ENCODE results near the gene CDH2. TPM values are rescaled to one million over a fixed set of nuclear protein-coding genes. Genes with fewer than 3 reads are reported as not detected.

The CDH2 gene
- polyA plus RNA-seq, 1 donor (not counting 4 experiments of a cell fraction or from before 2014, with no cell fraction given) = 0.46 TPM

GRCh38 chr18:27996801-27997272 lies 180.1 kb downstream of the CDH2 start:
- no peak overlapping the region for H3K9ac ChIP-seq (ENCODE audit: control insufficient read depth, extremely low read depth, insufficient read depth, low read length)
- H3K4me3 ChIP-seq (ENCODE audit: control insufficient read depth in 2 of 3, extremely low read depth in 1 of 3, insufficient read depth in 2 of 3, low read depth in 1 of 3, low read length in 3 of 3) = no peak overlapping the region
- FAIRE-seq (no peak), DNase-seq (ENCODE audit: low read depth, low spot score) (no peak)
- H3K36me3 ChIP-seq (ENCODE audit: control insufficient read depth in 2 of 2, extremely low read depth in 1 of 2, insufficient read depth in 2 of 2, low read length in 2 of 2) = no peaks in the 10 kb centered on the region
- no peaks in the 10 kb centered on the region for H3K79me2 ChIP-seq (ENCODE audit: control insufficient read depth, insufficient read depth, low read length)
- no peaks in the 10 kb centered on the region for H3K9me3 ChIP-seq (ENCODE audit: control insufficient read depth, low read depth, low read length)
- H3K27me3 ChIP-seq (ENCODE audit: control insufficient read depth, extremely low read depth, insufficient read depth, low read length) = no peaks in the 10 kb centered on the region
- no peak overlapping the region for H2AFZ ChIP-seq (ENCODE audit: control insufficient read depth, low read length)
- no peak for TF ChIP-seq CTCF (optimal IDR thresholded peaks at IDR 0.05 in 1 of 3, IDR thresholded peaks at IDR 0.05 in 1 of 3, conservative IDR thresholded peaks at IDR 0.05 in 1 of 3; ENCODE audit: extremely low read depth in 1 of 3, insufficient read depth in 2 of 3, low read length in 3 of 3)
- no peak for TF ChIP-seq EZH2 (IDR thresholded peaks at IDR 0.05; ENCODE audit: low read length)
- no peaks in the 10 kb centered on the region for H4K20me1 ChIP-seq (ENCODE audit: control insufficient read depth, extremely low read depth, insufficient read depth, low read length)
- H3K4me2 ChIP-seq (ENCODE audit: control insufficient read depth, extremely low read depth, insufficient read depth, low read depth, low read length) = no peak overlapping the region
- no peak overlapping the region for H3K27ac ChIP-seq (ENCODE audit: control insufficient read depth, insufficient read depth, low read length)
- H3K4me1 ChIP-seq (ENCODE audit: control insufficient read depth, extremely low read depth, insufficient read depth, low read length) = peaks cover 11% of the 10 kb centered on the region
- no peaks in the 10 kb centered on the region for H3K9me1 ChIP-seq (ENCODE audit: control insufficient read depth, extremely low read depth, insufficient read depth, low read length)
- dilution Hi-C loops (cut with MboI; ENCODE audit: extremely low pct_ligation_motif_present, low sequenced_read_pairs) = no loop called here

GRCh38 chr18:27995770-27996502 lies 181.0 kb downstream of the CDH2 start:
- Histone ChIP-seq H3K36me3 (ENCODE audit: control insufficient read depth in 2 of 2, extremely low read depth in 1 of 2, insufficient read depth in 2 of 2, low read length in 2 of 2) (no peaks in the 10 kb centered on the region), H3K4me1 (ENCODE audit: control insufficient read depth, extremely low read depth, insufficient read depth, low read length) (peaks cover 11% of the 10 kb centered on the region), H3K9ac (ENCODE audit: control insufficient read depth, extremely low read depth, insufficient read depth, low read length) (no peak overlapping the region), H3K4me2 (ENCODE audit: control insufficient read depth, extremely low read depth, insufficient read depth, low read depth, low read length) (no peak overlapping the region), H3K4me3 (ENCODE audit: control insufficient read depth in 2 of 3, extremely low read depth in 1 of 3, insufficient read depth in 2 of 3, low read depth in 1 of 3, low read length in 3 of 3) (no peak overlapping the region), H3K9me1 (ENCODE audit: control insufficient read depth, extremely low read depth, insufficient read depth, low read length) (no peaks in the 10 kb centered on the region), H4K20me1 (ENCODE audit: control insufficient read depth, extremely low read depth, insufficient read depth, low read length) (no peaks in the 10 kb centered on the region), H3K9me3 (ENCODE audit: control insufficient read depth, low read depth, low read length) (no peaks in the 10 kb centered on the region), H2AFZ (ENCODE audit: control insufficient read depth, low read length) (no peak overlapping the region), H3K27me3 (ENCODE audit: control insufficient read depth, extremely low read depth, insufficient read depth, low read length) (no peaks in the 10 kb centered on the region), H3K79me2 (ENCODE audit: control insufficient read depth, insufficient read depth, low read length) (no peaks in the 10 kb centered on the region), H3K27ac (ENCODE audit: control insufficient read depth, insufficient read depth, low read length) (no peak overlapping the region)
- no peak for DNase-seq (ENCODE audit: low read depth, low spot score)
- TF ChIP-seq EZH2 (IDR thresholded peaks at IDR 0.05; ENCODE audit: low read length) = no peak
- TF ChIP-seq CTCF (optimal IDR thresholded peaks at IDR 0.05 in 1 of 3, IDR thresholded peaks at IDR 0.05 in 1 of 3, conservative IDR thresholded peaks at IDR 0.05 in 1 of 3; ENCODE audit: extremely low read depth in 1 of 3, insufficient read depth in 2 of 3, low read length in 3 of 3) = no peak
- peak; percentile 41 for FAIRE-seq
- dilution Hi-C loops (cut with MboI; ENCODE audit: extremely low pct_ligation_motif_present, low sequenced_read_pairs) = no loop called here

All from keratinocyte (primary cell).